GM18520 (cell line): ENCODE measurements around the gene ZNF205.
A peak's percentile ranks its signal among the peaks of the same experiment; 100 is the strongest.
"Not testable (repeated sequence)": the region's sequence is repeated elsewhere in the genome, so short reads cannot be mapped to it uniquely, and the experiment has no call there.

Source experiments
- ATAC-seq: cut with Tn5 transposase; IDR thresholded peaks from one replicate; pipeline ENCODE4 v1.9.1; 2021; ENCODE audit not compliant: unreplicated experiment

ZNF205 gene

GRCh38 chr16:3129137-3130131, 17.0 kb downstream of the ZNF205 start:
- peak; percentile 38 for ATAC-seq

GRCh38 chr16:3131755-3132377, 19.5 kb downstream of the ZNF205 start:
- ATAC-seq, result no peak

- ATAC-seq, result no peak
These were observed 21.5 kb downstream of the ZNF205 start for GRCh38 chr16:3133844-3134243.

- peak; percentile 95 for ATAC-seq
These were observed 22.1 kb downstream of the ZNF205 start, which contains the start of gene ZNF213 for GRCh38 chr16:3134338-3135125. Gene ZNF213, plus strand, starts transcription at chr16:3135029. Its CDS starts 2,252 bp downstream, at chr16:3137281.

- no peak for ATAC-seq
These were observed 22.8 kb downstream of the ZNF205 start for GRCh38 chr16:3135126-3135715.

- no peak for ATAC-seq
These were observed 24.9 kb downstream of the ZNF205 start for GRCh38 chr16:3137267-3137666.

GRCh38 chr16:3138342-3138741, 26.0 kb downstream of the ZNF205 start:
- ATAC-seq, result no peak

- ATAC-seq, result no peak
These were observed 26.5 kb downstream of the ZNF205 start for GRCh38 chr16:3138823-3139426.

GRCh38 chr16:3139561-3139960, 27.2 kb downstream of the ZNF205 start:
- not testable (repeated sequence) for ATAC-seq

GRCh38 chr16:3140603-3141427, 28.4 kb downstream of the ZNF205 start:
- no peak for ATAC-seq

GRCh38 chr16:3141781-3142311, 29.5 kb downstream of the ZNF205 start:
- no peak for ATAC-seq

- ATAC-seq, result no peak
These were observed 29.9 kb downstream of the ZNF205 start for GRCh38 chr16:3142327-3142726.

GRCh38 chr16:3142770-3143169, 30.4 kb downstream of the ZNF205 start:
- no peak for ATAC-seq

- no peak for ATAC-seq
These were observed 30.8 kb downstream of the ZNF205 start for GRCh38 chr16:3143189-3143588.

GRCh38 chr16:3143598-3144320, 31.4 kb downstream of the ZNF205 start:
- ATAC-seq, result no peak

- ATAC-seq, result no peak
These were observed 32.1 kb downstream of the ZNF205 start for GRCh38 chr16:3144321-3144983.

GRCh38 chr16:3145151-3145550, 32.8 kb downstream of the ZNF205 start:
- no peak for ATAC-seq

- no peak for ATAC-seq
These were observed 33.3 kb downstream of the ZNF205 start for GRCh38 chr16:3145660-3146059.
